ENCODE results near the gene TSPAN15.

The TSPAN15 gene

GRCh38 chr10:69477968-69478597 is 26.8 kb downstream of the TSPAN15 start:
- no peak for TF ChIP-seq CTCF (IDR thresholded peaks at IDR 0.05; ENCODE audit: low read depth, low read length, missing control alignments)
- DNase-seq (ENCODE audit: extremely low read depth, low read depth), result no peak
- H3K4me3 ChIP-seq (replicated peaks; ENCODE audit: low read depth, low read length), result no peak overlapping the region

GRCh38 chr10:69479240-69480067 is 28.2 kb downstream of the TSPAN15 start:
- no peak for DNase-seq (ENCODE audit: extremely low read depth, low read depth)
- no peak for TF ChIP-seq CTCF (IDR thresholded peaks at IDR 0.05; ENCODE audit: low read depth, low read length, missing control alignments)
- H3K4me3 ChIP-seq (replicated peaks; ENCODE audit: low read depth, low read length), result no peak overlapping the region

GRCh38 chr10:69480068-69480412 is 28.8 kb downstream of the TSPAN15 start:
- DNase-seq (ENCODE audit: extremely low read depth, low read depth), result no peak
- H3K4me3 ChIP-seq (replicated peaks; ENCODE audit: low read depth, low read length), result no peak overlapping the region
- TF ChIP-seq CTCF (IDR thresholded peaks at IDR 0.05; ENCODE audit: low read depth, low read length, missing control alignments), result no peak

- H3K4me3 ChIP-seq (replicated peaks; ENCODE audit: low read depth, low read length), result no peak overlapping the region
- TF ChIP-seq CTCF (IDR thresholded peaks at IDR 0.05; ENCODE audit: low read depth, low read length, missing control alignments), result no peak
- no peak for DNase-seq (ENCODE audit: extremely low read depth, low read depth)
These were observed 30.0 kb downstream of the TSPAN15 start for GRCh38 chr10:69481305-69481704.

- no peak for DNase-seq (ENCODE audit: extremely low read depth, low read depth)
- H3K4me3 ChIP-seq (replicated peaks; ENCODE audit: low read depth, low read length), result no peak overlapping the region
- no peak for TF ChIP-seq CTCF (IDR thresholded peaks at IDR 0.05; ENCODE audit: low read depth, low read length, missing control alignments)
These were observed 30.7 kb downstream of the TSPAN15 start for GRCh38 chr10:69481811-69482524.

- DNase-seq (ENCODE audit: extremely low read depth, low read depth), result no peak
- TF ChIP-seq CTCF (IDR thresholded peaks at IDR 0.05; ENCODE audit: low read depth, low read length, missing control alignments), result no peak
- no peak overlapping the region for H3K4me3 ChIP-seq (replicated peaks; ENCODE audit: low read depth, low read length)
These were observed 32.7 kb downstream of the TSPAN15 start for GRCh38 chr10:69483963-69484362.
